Measurements from ENCODE around the gene OSBPL10. TPM values are rescaled to one million over a fixed set of nuclear protein-coding genes. Genes with fewer than 3 reads are reported as not detected.

Gene OSBPL10
- total and polyA plus RNA-seq, 2 of the 8 experiments (the other 6 are each of a cell fraction or from before 2014, with no cell fraction given), result 26.2 to 86.7 TPM

DNA sequence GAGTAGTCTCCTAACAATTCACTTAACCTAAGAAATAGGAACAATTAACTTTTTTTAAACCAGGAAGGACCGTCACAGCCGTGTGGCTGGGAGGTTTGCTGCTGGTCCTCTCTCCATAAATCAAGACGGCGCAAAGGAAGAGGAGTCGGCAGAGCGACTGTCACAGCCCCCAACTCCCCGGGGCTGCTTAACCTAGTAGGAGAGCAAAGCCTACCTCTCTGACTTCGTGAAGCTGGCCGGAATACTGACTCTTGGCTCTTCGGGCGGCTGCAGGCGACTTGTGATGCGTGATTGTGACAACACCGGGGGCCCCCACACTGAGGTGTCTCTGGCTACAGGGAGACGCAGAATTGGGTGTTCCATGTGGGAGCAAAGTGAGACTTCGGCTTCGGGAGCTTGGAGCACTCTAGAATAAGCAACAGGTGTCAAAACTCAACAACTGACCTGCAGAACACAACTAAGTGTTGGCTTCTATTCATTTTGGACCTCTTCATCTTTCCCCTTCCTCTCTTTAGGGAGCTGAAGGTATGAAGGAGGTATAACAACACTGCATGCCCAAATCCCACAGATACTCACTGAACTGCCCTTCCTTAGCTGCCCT lies 151.1 kb downstream of the OSBPL10 start:
- no peaks in the 10 kb centered on the region for H3K9me3 ChIP-seq (ENCODE audit: insufficient read depth in 2 of 2, low read depth in 1 of 2, low read length in 1 of 2)
- TF ChIP-seq KDM4A (IDR thresholded peaks at IDR 0.05; ENCODE audit: low read depth, low read length, severe bottlenecking) (no peak), KDM1A (IDR thresholded peaks at IDR 0.05; ENCODE audit: borderline replicate concordance, low read length) (no peak), SIRT6 (IDR thresholded peaks at IDR 0.05; ENCODE audit: low read length) (no peak), TAF7 (optimal IDR thresholded peaks at IDR 0.05; ENCODE audit: borderline replicate concordance, low read depth, low read length) (no peak), RNF2 (IDR thresholded peaks at IDR 0.05; ENCODE audit: borderline replicate concordance, low read depth, low read length, missing control alignments, poor library complexity, severe bottlenecking) (no peak), JUND (IDR thresholded peaks at IDR 0.05; ENCODE audit: low read length) (no peak), POLR2AphosphoS5 (IDR thresholded peaks at IDR 0.05; ENCODE audit: low read depth, low read length) (no peak), BCL11A (IDR thresholded peaks at IDR 0.05; ENCODE audit: low read depth in 2 of 2, low read length in 2 of 2) (no peak)
- TF ChIP-seq, protein P1, sequence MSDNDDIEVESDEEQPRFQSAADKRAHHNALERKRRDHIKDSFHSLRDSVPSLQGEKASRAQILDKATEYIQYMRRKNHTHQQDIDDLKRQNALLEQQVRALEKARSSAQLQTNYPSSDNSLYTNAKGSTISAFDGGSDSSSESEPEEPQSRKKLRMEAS (IDR thresholded peaks at IDR 0.05), result no peak
- H2BK12ac ChIP-seq (ENCODE audit: low read depth, low read length), result no peak overlapping the region
- H3K27ac ChIP-seq (ENCODE audit: low read depth, low read length), result no peak overlapping the region
- H2BK5ac ChIP-seq (ENCODE audit: low read depth, low read length), result no peak overlapping the region
- no peak overlapping the region for H2BK20ac ChIP-seq (ENCODE audit: low read length)
- no peak overlapping the region for H3K4me3 ChIP-seq (ENCODE audit: extremely low read depth in 1 of 4, insufficient read depth in 2 of 4, low read depth in 3 of 4, low read length in 4 of 4)
- no peak overlapping the region for H3K56ac ChIP-seq (replicated peaks; ENCODE audit: insufficient read length, low read depth, low read length)
- no peak overlapping the region for H3K23ac ChIP-seq (ENCODE audit: insufficient read length)
- no peak overlapping the region for H2BK15ac ChIP-seq (ENCODE audit: low read length)
- H2AK5ac ChIP-seq (ENCODE audit: low read depth, low read length), result no peak overlapping the region
- peaks cover 0 to 8% (median 1%) of the 10 kb centered on the region in 4 experiments; a peak in 3 of 7 replicates for H3K4me1 ChIP-seq (replicated peaks in 1 of 4; ENCODE audit: control insufficient read depth in 3 of 4, insufficient read depth in 4 of 4, low read length in 3 of 4)
- no peaks in the 10 kb centered on the region for H3K79me1 ChIP-seq (ENCODE audit: low read depth, low read length)
- H3K14ac ChIP-seq (ENCODE audit: insufficient read length), result no peak overlapping the region
- H3K27me3 ChIP-seq (replicated peaks in 1 of 4; ENCODE audit: control insufficient read depth in 3 of 4, extremely low read depth in 1 of 4, insufficient read depth in 3 of 4, low read length in 3 of 4), result no peaks in the 10 kb centered on the region
- H4K91ac ChIP-seq (replicated peaks; ENCODE audit: insufficient read length, low read length), result no peak overlapping the region
- DNase-seq (ENCODE audit: low read depth in 1 of 2, low spot score in 2 of 2) (no peak), FAIRE-seq (no peak)
- H4K20me1 ChIP-seq (replicated peaks in 1 of 2; ENCODE audit: control insufficient read depth in 1 of 2, insufficient read depth in 2 of 2, low read length in 2 of 2), result peaks cover 0 to 2% of the 10 kb centered on the region in 2 experiments
- no peak overlapping the region for H2AFZ ChIP-seq (ENCODE audit: low read length)
- no peak overlapping the region for H2BK120ac ChIP-seq (replicated peaks; ENCODE audit: low read depth, low read length)
- H3K4me2 ChIP-seq (ENCODE audit: insufficient read depth in 1 of 2, low read depth in 2 of 2, low read length in 2 of 2), result no peak overlapping the region
- no peaks in the 10 kb centered on the region; the same call in 1 of the 2 replicates for H3K23me2 ChIP-seq (ENCODE audit: low read depth, low read length)
- POLR2A ChIA-PET (ENCODE audit: partially characterized antibody), result no interaction called here
- H3K36me3 ChIP-seq (ENCODE audit: control insufficient read depth in 2 of 4, insufficient read depth in 4 of 4, low read length in 3 of 4), result no peaks in the 10 kb centered on the region
- 94% methylated on average over 17 of the region's 17 CpGs; no CpG with 5 or more reads in 1 of the 2 experiments for WGBS, 2 experiments (ENCODE audit: extremely low coverage in 1 of 2, insufficient coverage in 1 of 2, insufficient read length in 1 of 2, insufficient replicate concordance in 2 of 2, low coverage in 1 of 2, low lambda C conversion rate in 2 of 2, missing lambda C conversion rate in 1 of 2)
- CTCF ChIA-PET (ENCODE audit: partially characterized antibody), result interaction anchor here (0.7 kb wide), 2 partner anchors 106 to 135 kb away, joined by 3 read pairs; no protein-coding TSS in a partner anchor
- no peak overlapping the region for H3K18ac ChIP-seq (ENCODE audit: extremely low read depth, low read length)
- H3K79me2 ChIP-seq (ENCODE audit: control insufficient read depth in 1 of 2, insufficient read depth in 2 of 2, low read length in 2 of 2), result peaks cover 0 to 44% of the 10 kb centered on the region in 2 experiments; a peak in 3 of 4 replicates
- H4K8ac ChIP-seq (ENCODE audit: extremely low read depth, insufficient read depth, low read length), result no peak overlapping the region
- no peak overlapping the region for H3K9ac ChIP-seq (replicated peaks in 1 of 4; ENCODE audit: extremely low read depth in 1 of 4, low read depth in 3 of 4, low read length in 3 of 4)
- no peak overlapping the region for H3K4ac ChIP-seq (replicated peaks; ENCODE audit: insufficient read length, low read depth, low read length)
- H4K5ac ChIP-seq (ENCODE audit: insufficient read length, low read depth, low read length), result no peak overlapping the region
